GM19238 (cell line): ENCODE results near the gene CELA2A.
"Not testable (repeated sequence)": the region's sequence is repeated elsewhere in the genome, so short reads cannot be mapped to it uniquely, and the experiment has no call there.

Source experiments
- DNase-seq: peaks from one replicate; pipeline ENCODE4 v3.0.0; 2011; ENCODE audit warnings: low spot score; ENCODE audit not compliant: insufficient read length

CELA2A gene

GRCh38 chr1:15468145-15468544 lies 11.6 kb downstream of the CELA2A start:
- no peak for DNase-seq

GRCh38 chr1:15469361-15469760 lies 12.8 kb downstream of the CELA2A start:
- no peak for DNase-seq

GRCh38 chr1:15469821-15470448 lies 13.4 kb downstream of the CELA2A start:
- not testable (repeated sequence) for DNase-seq

- DNase-seq = not testable (repeated sequence)
Measured at GRCh38 chr1:15471067-15471466, 14.5 kb downstream of the CELA2A start.

GRCh38 chr1:15471723-15472122 lies 15.2 kb downstream of the CELA2A start:
- not testable (repeated sequence) for DNase-seq

GRCh38 chr1:15472587-15472986 lies 16.1 kb downstream of the CELA2A start:
- no peak for DNase-seq

GRCh38 chr1:15475752-15476314 lies 19.3 kb downstream of the CELA2A start, which contains the start of gene CELA2B:
CELA2B (plus strand) TSS chr1:15476104; CDS start chr1:15476126, 22 bp downstream.
- no peak for DNase-seq

GRCh38 chr1:15476927-15477326 lies 20.4 kb downstream of the CELA2A start:
- no peak for DNase-seq

GRCh38 chr1:15477646-15478212 lies 21.2 kb downstream of the CELA2A start:
- DNase-seq = no peak

GRCh38 chr1:15479654-15480347 lies 23.3 kb downstream of the CELA2A start:
- no peak for DNase-seq

GRCh38 chr1:15482455-15482854 lies 25.9 kb downstream of the CELA2A start:
- not testable (repeated sequence) for DNase-seq

- DNase-seq = not testable (repeated sequence)
Measured at GRCh38 chr1:15482983-15483543, 26.5 kb downstream of the CELA2A start.

GRCh38 chr1:15483971-15484370 lies 27.4 kb downstream of the CELA2A start:
- no peak for DNase-seq

GRCh38 chr1:15484443-15484842 lies 27.9 kb downstream of the CELA2A start:
- DNase-seq = not testable (repeated sequence)

GRCh38 chr1:15485636-15486035 lies 29.1 kb downstream of the CELA2A start:
- no peak for DNase-seq

- not testable (repeated sequence) for DNase-seq
Measured at GRCh38 chr1:15486844-15487610, 30.5 kb downstream of the CELA2A start.

- no peak for DNase-seq
Measured at GRCh38 chr1:15488371-15488770, 31.8 kb downstream of the CELA2A start.

- no peak for DNase-seq
Measured at GRCh38 chr1:15489052-15489736, 32.7 kb downstream of the CELA2A start.

- DNase-seq = not testable (repeated sequence)
Measured at GRCh38 chr1:15491010-15491409, 34.5 kb downstream of the CELA2A start.

- no peak for DNase-seq
Measured at GRCh38 chr1:15492596-15492995, 36.1 kb downstream of the CELA2A start.
